ENCODE results near the gene SHMT2. TPM values are rescaled to one million over a fixed set of nuclear protein-coding genes. Genes with fewer than 3 reads are reported as not detected.

The SHMT2 gene
- total and polyA plus RNA-seq, 9 of the 15 experiments (the other 6 are each of a cell fraction or from before 2014, with no cell fraction given), result 46.1 to 319 (median 115) TPM

DNA sequence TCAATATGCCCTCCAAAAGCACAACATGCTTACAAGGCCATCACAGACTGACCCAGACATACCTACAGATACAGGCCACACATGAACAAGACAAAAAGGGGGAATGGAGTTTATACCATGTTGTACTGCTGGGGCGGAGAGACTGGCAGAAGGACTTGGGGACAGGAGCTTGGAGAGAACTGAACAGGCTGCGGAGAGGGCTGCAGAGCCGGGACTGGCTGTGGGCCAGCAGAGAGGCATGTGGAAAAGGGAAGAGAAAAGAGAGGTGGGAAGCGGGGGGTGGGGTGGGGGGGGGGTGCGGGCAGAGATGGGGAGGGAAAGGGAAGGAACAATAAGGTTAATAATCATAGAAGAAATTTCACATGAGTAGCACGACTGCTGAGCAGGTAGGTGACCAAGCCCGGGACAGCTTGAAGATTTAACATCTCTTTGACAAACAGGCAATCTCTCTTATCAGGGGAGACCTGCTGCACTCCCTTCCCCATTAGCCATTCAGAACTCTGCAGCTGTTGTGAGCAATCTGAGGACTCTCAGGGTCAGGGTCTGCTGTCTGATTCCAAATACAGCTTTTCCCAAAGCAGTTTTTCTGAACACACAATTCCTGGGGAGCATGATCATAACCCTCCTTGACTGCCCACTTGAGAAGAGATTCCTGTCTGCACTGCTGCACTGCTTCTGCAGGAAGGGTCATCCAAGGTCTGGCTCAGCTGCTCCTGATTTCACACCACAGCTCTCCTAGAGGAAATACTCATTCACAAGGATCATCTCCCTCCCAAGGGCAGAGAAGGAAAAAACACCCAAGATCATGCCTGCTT, 43.0 kb downstream of the SHMT2 start (continued):
- TF ChIP-seq NCOR1 (IDR thresholded peaks at IDR 0.05), result peak; percentile 31; the same call in 1 of the 2 replicates
- TF ChIP-seq NFXL1 (CRISPR knock-in tag; IDR thresholded peaks at IDR 0.05), result no peak
- no peak for TF ChIP-seq HNRNPK (IDR thresholded peaks at IDR 0.05; ENCODE audit: low read depth, low read length, poor library complexity, severe bottlenecking)
- TF ChIP-seq PPARD (CRISPR knock-in tag; IDR thresholded peaks at IDR 0.05), result no peak
- TF ChIP-seq PHB (CRISPR knock-in tag; IDR thresholded peaks at IDR 0.05), result no peak
- TF ChIP-seq ZNF12 (CRISPR knock-in tag; IDR thresholded peaks at IDR 0.05), result no peak
- no peak for TF ChIP-seq RFX1 (IDR thresholded peaks at IDR 0.05)
- peak; percentile 82 to 86 for TF ChIP-seq KDM1A (IDR thresholded peaks at IDR 0.05)
- peak; percentile 67 for TF ChIP-seq KLF16 (IDR thresholded peaks at IDR 0.05)
- no peak for TF ChIP-seq FOS (IDR thresholded peaks at IDR 0.05; ENCODE audit: extremely low read depth, insufficient read length)
- TF ChIP-seq, protein P1, sequence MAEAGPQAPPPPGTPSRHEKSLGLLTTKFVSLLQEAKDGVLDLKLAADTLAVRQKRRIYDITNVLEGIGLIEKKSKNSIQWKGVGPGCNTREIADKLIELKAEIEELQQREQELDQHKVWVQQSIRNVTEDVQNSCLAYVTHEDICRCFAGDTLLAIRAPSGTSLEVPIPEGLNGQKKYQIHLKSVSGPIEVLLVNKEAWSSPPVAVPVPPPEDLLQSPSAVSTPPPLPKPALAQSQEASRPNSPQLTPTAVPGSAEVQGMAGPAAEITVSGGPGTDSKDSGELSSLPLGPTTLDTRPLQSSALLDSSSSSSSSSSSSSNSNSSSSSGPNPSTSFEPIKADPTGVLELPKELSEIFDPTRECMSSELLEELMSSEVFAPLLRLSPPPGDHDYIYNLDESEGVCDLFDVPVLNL (CRISPR knock-in tag; IDR thresholded peaks at IDR 0.05; ENCODE audit: low read depth), result no peak
- no peak for TF ChIP-seq STAG1 (CRISPR knock-in tag; IDR thresholded peaks at IDR 0.05; ENCODE audit: borderline replicate concordance)
- TF ChIP-seq TBL1XR1 (IDR thresholded peaks at IDR 0.05; ENCODE audit: low read length in 2 of 2), result no peak
- no peak for TF ChIP-seq ZBTB1 (CRISPR knock-in tag; IDR thresholded peaks at IDR 0.05; ENCODE audit: borderline replicate concordance, low read depth)
- no peak for TF ChIP-seq MYNN (IDR thresholded peaks at IDR 0.05)
- no peak for TF ChIP-seq MYNN (CRISPR knock-in tag; IDR thresholded peaks at IDR 0.05)
- TF ChIP-seq RBM39 (optimal IDR thresholded peaks at IDR 0.05; ENCODE audit: low read depth, low read length), result no peak
- TF ChIP-seq E2F6 (IDR thresholded peaks at IDR 0.05; ENCODE audit: borderline replicate concordance in 1 of 2, extremely low read depth in 1 of 2, insufficient read depth in 1 of 2, insufficient read length in 1 of 2, low read depth in 1 of 2, low read length in 1 of 2, poor library complexity in 1 of 2, severe bottlenecking in 1 of 2), result no peak
- TF ChIP-seq ZBTB33 (CRISPR knock-in tag; IDR thresholded peaks at IDR 0.05), result no peak
- TF ChIP-seq ZNF316 (IDR thresholded peaks at IDR 0.05), result no peak
- no peak for TF ChIP-seq U2AF1 (optimal IDR thresholded peaks at IDR 0.05; ENCODE audit: low read depth, low read length)
- no peak for TF ChIP-seq ZFP36 (IDR thresholded peaks at IDR 0.05; ENCODE audit: low read depth, low read length, partially characterized antibody)
- TF ChIP-seq, protein P2, sequence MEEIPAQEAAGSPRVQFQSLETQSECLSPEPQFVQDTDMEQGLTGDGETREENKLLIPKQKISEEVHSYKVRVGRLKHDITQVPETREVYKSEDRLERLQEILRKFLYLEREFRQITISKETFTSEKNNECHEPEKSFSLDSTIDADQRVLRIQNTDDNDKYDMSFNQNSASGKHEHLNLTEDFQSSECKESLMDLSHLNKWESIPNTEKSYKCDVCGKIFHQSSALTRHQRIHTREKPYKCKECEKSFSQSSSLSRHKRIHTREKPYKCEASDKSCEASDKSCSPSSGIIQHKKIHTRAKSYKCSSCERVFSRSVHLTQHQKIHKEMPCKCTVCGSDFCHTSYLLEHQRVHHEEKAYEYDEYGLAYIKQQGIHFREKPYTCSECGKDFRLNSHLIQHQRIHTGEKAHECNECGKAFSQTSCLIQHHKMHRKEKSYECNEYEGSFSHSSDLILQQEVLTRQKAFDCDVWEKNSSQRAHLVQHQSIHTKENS (CRISPR knock-in tag; IDR thresholded peaks at IDR 0.05), result no peak
- no peak for TF ChIP-seq DMBX1 (CRISPR knock-in tag; IDR thresholded peaks at IDR 0.05; ENCODE audit: borderline replicate concordance)
- TF ChIP-seq NFIC (IDR thresholded peaks at IDR 0.05), result peak; percentile 45; the same call in 1 of the 2 replicates

All from K562 (cell line).